GM12801 (cell line): ENCODE results near the gene SEZ6L.

ENCODE experiments used
- TF ChIP-seq, protein P1 (sequence below): IDR thresholded peaks from one replicate; pipeline ENCODE4 v1.5.1; 2011; ENCODE audit warnings: control low read depth; ENCODE audit not compliant: insufficient read length; ENCODE audit errors: extremely low read depth

The SEZ6L gene

GRCh38 chr22:26333088-26333800 lies 164.0 kb downstream of the SEZ6L start:
- TF ChIP-seq, protein P1, sequence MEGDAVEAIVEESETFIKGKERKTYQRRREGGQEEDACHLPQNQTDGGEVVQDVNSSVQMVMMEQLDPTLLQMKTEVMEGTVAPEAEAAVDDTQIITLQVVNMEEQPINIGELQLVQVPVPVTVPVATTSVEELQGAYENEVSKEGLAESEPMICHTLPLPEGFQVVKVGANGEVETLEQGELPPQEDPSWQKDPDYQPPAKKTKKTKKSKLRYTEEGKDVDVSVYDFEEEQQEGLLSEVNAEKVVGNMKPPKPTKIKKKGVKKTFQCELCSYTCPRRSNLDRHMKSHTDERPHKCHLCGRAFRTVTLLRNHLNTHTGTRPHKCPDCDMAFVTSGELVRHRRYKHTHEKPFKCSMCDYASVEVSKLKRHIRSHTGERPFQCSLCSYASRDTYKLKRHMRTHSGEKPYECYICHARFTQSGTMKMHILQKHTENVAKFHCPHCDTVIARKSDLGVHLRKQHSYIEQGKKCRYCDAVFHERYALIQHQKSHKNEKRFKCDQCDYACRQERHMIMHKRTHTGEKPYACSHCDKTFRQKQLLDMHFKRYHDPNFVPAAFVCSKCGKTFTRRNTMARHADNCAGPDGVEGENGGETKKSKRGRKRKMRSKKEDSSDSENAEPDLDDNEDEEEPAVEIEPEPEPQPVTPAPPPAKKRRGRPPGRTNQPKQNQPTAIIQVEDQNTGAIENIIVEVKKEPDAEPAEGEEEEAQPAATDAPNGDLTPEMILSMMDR: no peak

DNA sequence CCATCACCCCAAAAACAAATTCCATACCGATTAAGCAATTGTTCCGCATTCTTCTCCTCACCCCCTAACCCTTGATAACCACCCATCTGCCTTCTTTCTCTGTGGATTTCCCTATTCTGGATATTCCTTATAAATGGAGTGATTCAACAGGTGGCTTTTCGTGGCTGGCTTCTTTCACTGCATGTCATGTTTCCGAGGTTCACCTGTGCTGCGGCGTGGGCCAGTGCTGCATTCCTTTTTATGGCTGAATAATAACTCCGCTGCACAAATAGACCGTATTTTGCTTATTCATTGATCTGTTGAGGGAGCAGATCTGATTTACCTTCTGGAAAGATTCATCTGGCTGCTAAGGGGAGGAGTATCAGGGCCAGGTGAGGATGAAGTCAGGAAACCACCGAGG lies 165.0 kb downstream of the SEZ6L start:
- TF ChIP-seq, protein P1: no peak

GRCh38 chr22:26336773-26337172 lies 167.5 kb downstream of the SEZ6L start:
- TF ChIP-seq, protein P1: no peak

DNA sequence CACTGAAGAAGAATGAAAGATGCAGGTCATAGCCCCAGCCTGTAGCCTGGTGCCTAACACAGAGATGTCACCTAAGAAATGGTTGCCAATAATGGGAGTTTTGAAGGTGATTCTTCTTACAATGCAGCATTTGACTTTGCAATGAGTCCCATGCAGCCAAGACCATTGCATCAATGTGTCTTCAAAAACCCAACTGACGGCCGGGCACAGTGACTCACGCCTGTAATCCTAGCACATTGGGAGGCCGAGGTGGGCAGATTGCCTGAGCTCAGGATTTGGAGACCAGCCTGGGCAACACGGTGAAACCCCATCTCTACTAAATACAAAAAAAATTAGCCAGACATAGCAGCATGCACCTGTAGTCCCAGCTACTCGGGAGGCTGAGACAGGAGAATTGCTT lies 170.5 kb downstream of the SEZ6L start:
- TF ChIP-seq, protein P1: no peak

DNA sequence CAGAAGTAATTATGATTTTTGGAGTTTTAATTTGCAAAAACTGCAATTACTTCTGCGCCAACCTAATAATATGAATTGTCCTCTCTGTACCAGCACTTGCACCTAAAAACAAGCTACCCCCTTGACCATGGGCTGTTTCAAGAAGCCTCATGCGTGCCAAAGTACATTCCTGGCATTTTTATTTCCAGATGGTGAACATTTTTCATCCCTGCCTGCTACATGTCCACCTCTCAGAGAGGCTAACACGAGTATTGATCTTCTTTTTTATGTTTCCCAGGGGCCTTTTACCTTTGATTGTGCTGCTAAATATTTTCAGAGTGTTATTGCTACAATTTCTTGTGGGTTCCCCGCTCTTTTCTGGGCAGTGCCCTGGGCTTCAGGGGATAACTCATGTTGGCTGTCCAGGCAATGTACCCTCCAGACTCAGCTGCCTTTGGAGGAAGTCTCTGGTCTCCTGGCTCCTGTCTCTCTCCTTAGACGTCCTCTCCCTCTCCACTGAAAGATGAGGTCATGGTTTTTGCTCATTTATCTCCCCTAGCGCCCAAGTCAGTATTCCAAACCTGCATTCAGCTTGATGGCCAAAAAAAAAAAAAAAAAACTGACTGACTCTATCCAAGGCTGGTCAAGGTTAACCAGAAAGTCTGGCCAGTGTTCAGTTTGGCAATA lies 173.6 kb downstream of the SEZ6L start:
- TF ChIP-seq, protein P1: no peak

GRCh38 chr22:26345496-26345895 lies 176.2 kb downstream of the SEZ6L start:
- TF ChIP-seq, protein P1: no peak

GRCh38 chr22:26348810-26349526 lies 179.7 kb downstream of the SEZ6L start:
- TF ChIP-seq, protein P1: no peak
